Endothelial cell of umbilical vein (primary cell): ENCODE data around the gene ARHGAP29. TPM values are rescaled to one million over a fixed set of nuclear protein-coding genes. Genes with fewer than 3 reads are reported as not detected.

Experiments used
- BruUV-seq: library from RNA; stranded (reverse); fragments of 400-500 nt; replicated peaks from 2 replicates; lab custom pipeline; 2021; lab: Mats Ljungman, UMichigan
- CTCF ChIA-PET: fragments of 300-600, 350-600 bp; sonication (Branson Sonifier 250); formaldehyde crosslinking; loops from one replicate; lab custom pipeline; 2021; ENCODE audit warnings: antibody characterized with exemption, inconsistent platforms; lab: Charles Lee
- POLR2A ChIA-PET: fragments of 300-600, 350-600 bp; sonication (Branson Sonifier 250); formaldehyde crosslinking; loops from one replicate; lab custom pipeline; 2021; ENCODE audit warnings: antibody characterized with exemption, inconsistent platforms; lab: Charles Lee
- DNase-seq: peaks from one replicate; pipeline ENCODE4 v3.0.0-alpha.2; 2011; ENCODE audit warnings: low read depth, low spot score
- FAIRE-seq: peaks from 2 replicates; lab custom pipeline; 2011; peaks lifted over from hg19 to GRCh38; lab: Jason Lieb, UNC
- H2AFZ ChIP-seq: 2 replicates; pipeline ENCODE4 v1.6.0; 2012; ENCODE audit warnings: low read depth, low read length, control low read depth, inconsistent platforms
- H3K27ac ChIP-seq: 2 replicates; pipeline ENCODE4 v1.5.1; 2011; ENCODE audit warnings: low read depth, mild to moderate bottlenecking, control low read depth, low read length, moderate library complexity; ENCODE audit not compliant: insufficient read depth
- H3K27me3 ChIP-seq, 2 experiments: 2 replicates each; pipeline versions ENCODE4 v1.6.0 to v1.6.1; 2011; ENCODE audit warnings: low read length in 2 of 2, mixed read lengths in 1 of 2; ENCODE audit not compliant: control insufficient read depth in 2 of 2, insufficient read depth in 2 of 2
- H3K36me3 ChIP-seq, 2 experiments: 2 replicates in 1 of 2; 3 replicates in 1 of 2; pipeline ENCODE4 v1.5.1; 2011; ENCODE audit warnings: low read length in 2 of 2, mild to moderate bottlenecking in 1 of 2, moderate library complexity in 1 of 2; ENCODE audit not compliant: control insufficient read depth in 2 of 2, insufficient read depth in 2 of 2; ENCODE audit errors: extremely low read depth in 1 of 2
- H3K4me1 ChIP-seq: 3 replicates; pipeline ENCODE4 v1.5.1; 2011; ENCODE audit warnings: mild to moderate bottlenecking, low read length; ENCODE audit not compliant: control insufficient read depth, insufficient read depth; ENCODE audit errors: extremely low read depth
- H3K4me2 ChIP-seq: 2 replicates; pipeline ENCODE4 v1.6.1; 2011; ENCODE audit warnings: low read length, control low read depth, mixed read lengths; ENCODE audit not compliant: insufficient read depth
- H3K4me3 ChIP-seq, 3 experiments: fragments of 200-600 bp in 1 of 3; sonication (generic), shearing (Covaris generic) in 1 of 3; replicated peaks in 1 of 3; 2 replicates each; pipeline ENCODE4 v1.5.1; 2011 to 2016; ENCODE audit warnings: control low read depth in 3 of 3, low read length in 3 of 3, mild to moderate bottlenecking in 2 of 3, inconsistent platforms in 1 of 3, low read depth in 1 of 3, moderate library complexity in 1 of 3; ENCODE audit not compliant: insufficient read depth in 1 of 3
- H3K79me2 ChIP-seq: 2 replicates; pipeline ENCODE4 v1.6.0; 2012; ENCODE audit warnings: low read length, inconsistent platforms; ENCODE audit not compliant: control insufficient read depth, insufficient read depth
- H3K9ac ChIP-seq: replicated peaks from 2 replicates; pipeline ENCODE3; 2011; ENCODE audit warnings: low read length, control low read depth; ENCODE audit not compliant: insufficient read depth; ENCODE audit errors: extremely low read depth
- H3K9me1 ChIP-seq: replicated peaks from 3 replicates; pipeline ENCODE4 v1.6.0; 2011; ENCODE audit warnings: mild to moderate bottlenecking, low read length; ENCODE audit not compliant: control insufficient read depth, insufficient read depth; ENCODE audit errors: extremely low read depth
- H3K9me3 ChIP-seq: replicated peaks from 2 replicates; pipeline ENCODE4 v1.5.1; 2012; ENCODE audit warnings: low read length, inconsistent platforms; ENCODE audit not compliant: control insufficient read depth, insufficient read depth
- H4K20me1 ChIP-seq: replicated peaks from 2 replicates; pipeline ENCODE3; 2011; ENCODE audit warnings: mild to moderate bottlenecking, low read length; ENCODE audit not compliant: control insufficient read depth, insufficient read depth; ENCODE audit errors: extremely low read depth
- CTCF ChIP-seq, 2 donors: IDR thresholded peaks; 1 replicate in 1 of 2; 2 replicates in 1 of 2; pipeline ENCODE4 v1.5.1; 2011; ENCODE audit warnings: low read length in 2 of 2, mild to moderate bottlenecking in 2 of 2, moderate library complexity in 2 of 2, control low read depth in 1 of 2, inconsistent platforms in 1 of 2, low read depth in 1 of 2; ENCODE audit not compliant: insufficient read depth in 1 of 2; ENCODE audit errors: extremely low read depth in 1 of 2
- EZH2 ChIP-seq: IDR thresholded peaks from 2 replicates; pipeline ENCODE4 v1.6.1; 2012; ENCODE audit warnings: borderline replicate concordance, low read depth, mild to moderate bottlenecking, moderate library complexity, low read length, inconsistent platforms; ENCODE audit not compliant: severe bottlenecking
- FOS ChIP-seq: IDR thresholded peaks from 2 replicates; pipeline ENCODE4 v1.6.1; 2011; ENCODE audit warnings: mild to moderate bottlenecking, low read length, moderate library complexity, borderline replicate concordance; ENCODE audit not compliant: insufficient read depth
- GATA2 ChIP-seq: IDR thresholded peaks from 2 replicates; pipeline ENCODE4 v1.7.0; 2011; ENCODE audit warnings: low read depth, mild to moderate bottlenecking, moderate library complexity, mixed read lengths, low read length; ENCODE audit not compliant: insufficient read length, insufficient read depth
- JUN ChIP-seq: IDR thresholded peaks from 2 replicates; pipeline ENCODE4 v1.6.1; 2011; ENCODE audit warnings: borderline replicate concordance, low read depth; ENCODE audit not compliant: insufficient read length, insufficient read depth
- MYC ChIP-seq: IDR thresholded peaks from one replicate; pipeline ENCODE4 v1.6.1; 2011; ENCODE audit warnings: mild to moderate bottlenecking, low read depth, low read length
- POLR2A ChIP-seq: IDR thresholded peaks from 2 replicates; pipeline ENCODE4 v1.6.1; 2012; ENCODE audit warnings: low read depth, mild to moderate bottlenecking, control low read depth, low read length
- POLR2AphosphoS5 ChIP-seq: IDR thresholded peaks from 2 replicates; pipeline ENCODE4 v1.6.1; 2012; ENCODE audit warnings: low read depth, mild to moderate bottlenecking, control low read depth, low read length, moderate library complexity; ENCODE audit not compliant: insufficient read depth
- dilution Hi-C: fragments of 300-500 bp; cut with MboI; formaldehyde crosslinking; loops from one replicate; pipeline ENCODE4 v1.15.0; 2019; ENCODE audit warnings: low sequenced_read_pairs; ENCODE audit not compliant: extremely low pct_ligation_motif_present
- intact Hi-C: fragments of 100-400 bp; cut with micrococcal nuclease; formaldehyde crosslinking; loops from one replicate; pipeline ENCODE4 v1.10.0; 2022
- polyA plus RNA-seq, 4 experiments: library from polyadenylated mRNA; depleted of rRNA in 3 of 4; stranded (reverse) in 3 of 4; unstranded in 1 of 4; fragments of >200 nt; gene quantifications; 2 replicates each; pipeline versions ENCODE4 v1.2.1 to v1.2.3, GENCODE V29; 2011 to 2012; ENCODE audit warnings: missing spikeins in 1 of 4
- total RNA-seq: library from RNA; stranded (reverse); gene quantifications from 2 replicates; pipeline ENCODE4 v1.2.3, GENCODE V29; 2021
- TF ChIP-seq, protein P1 (sequence below): IDR thresholded peaks from 2 replicates; pipeline ENCODE4 v1.6.1; 2011; ENCODE audit not compliant: insufficient read depth, insufficient read length

Gene ARHGAP29
- total and polyA plus RNA-seq, 2 donors (not counting 3 experiments of a cell fraction or from before 2014, with no cell fraction given): 56.3 to 199 TPM

- Histone ChIP-seq H3K36me3 (no peaks in the 10 kb centered on the region), H3K9ac (no peak overlapping the region), H3K4me1 (peaks cover 18% of the 10 kb centered on the region), H3K9me3 (no peaks in the 10 kb centered on the region), H2AFZ (no peak overlapping the region), H3K4me2 (no peak overlapping the region), H3K27me3 (no peaks in the 10 kb centered on the region), H3K27ac (no peak overlapping the region), H3K79me2 (no peaks in the 10 kb centered on the region), H3K9me1 (no peaks in the 10 kb centered on the region), H4K20me1 (no peaks in the 10 kb centered on the region), H3K4me3 (no peak overlapping the region)
- ChIA-PET POLR2A (interaction anchor here (0.6 kb wide), 1 partner anchor 1430 kb away, joined by 5 read pairs; no protein-coding TSS in a partner anchor), CTCF (interaction anchor here (1.4 to 1.7 kb wide), 4 partner anchors 10 to 54 kb away, joined by 3 to 4 read pairs (median 3); no protein-coding TSS in a partner anchor)
- dilution Hi-C loops: no loop called here
- DNase-seq (no peak), FAIRE-seq (no peak)
- TF ChIP-seq POLR2AphosphoS5 (no peak), POLR2A (no peak), EZH2 (no peak), CTCF (IDR thresholded peaks at IDR 0.05; ENCODE audit: extremely low read depth in 1 of 2, insufficient read depth in 1 of 2, low read depth in 1 of 2, low read length in 2 of 2) (no peak), MYC (no peak), GATA2 (no peak), FOS (no peak), JUN (no peak)
- TF ChIP-seq, protein P1, sequence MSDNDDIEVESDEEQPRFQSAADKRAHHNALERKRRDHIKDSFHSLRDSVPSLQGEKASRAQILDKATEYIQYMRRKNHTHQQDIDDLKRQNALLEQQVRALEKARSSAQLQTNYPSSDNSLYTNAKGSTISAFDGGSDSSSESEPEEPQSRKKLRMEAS: no peak
- BruUV-seq: no TSS peak
- intact Hi-C loops: no loop called here
Observed at GRCh38 chr1:94275083-94275482, 37.7 kb upstream of the ARHGAP29 start.
